ENCODE results near the gene LDAH.

DNA sequence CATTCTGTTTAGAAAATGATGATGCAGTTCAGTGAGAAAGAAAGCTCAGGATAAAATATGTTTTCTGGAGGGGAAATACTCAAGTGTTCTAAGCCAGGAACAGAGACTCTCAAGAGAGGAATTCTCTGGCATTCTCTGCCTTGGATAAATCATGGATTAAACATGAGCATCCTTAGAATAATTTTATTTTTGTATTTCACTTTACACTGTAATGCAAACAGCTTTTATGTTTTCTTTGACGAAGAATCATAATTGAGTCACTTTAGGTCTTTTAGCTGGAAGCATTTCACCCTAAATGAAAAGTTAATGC, 144.9 kb downstream of the LDAH start:
- no peak for TF ChIP-seq ZNF274 (IDR thresholded peaks at IDR 0.05; ENCODE audit: low read depth, low read length)
- no peak for TF ChIP-seq YY1 (IDR thresholded peaks at IDR 0.05; ENCODE audit: insufficient read depth, insufficient read length)
- no peak for TF ChIP-seq SUZ12 (IDR thresholded peaks at IDR 0.05; ENCODE audit: extremely low read depth, insufficient read depth, insufficient read length)

Measured in NT2/D1 (cell line).